ENCODE data around the gene PSME2. TPM values are rescaled to one million over a fixed set of nuclear protein-coding genes. Genes with fewer than 3 reads are reported as not detected.

Gene PSME2
- total and polyA plus RNA-seq, 2 of the 13 experiments (the other 11 are each of a cell fraction or from before 2014, with no cell fraction given) = 332 to 716 TPM

DNA sequence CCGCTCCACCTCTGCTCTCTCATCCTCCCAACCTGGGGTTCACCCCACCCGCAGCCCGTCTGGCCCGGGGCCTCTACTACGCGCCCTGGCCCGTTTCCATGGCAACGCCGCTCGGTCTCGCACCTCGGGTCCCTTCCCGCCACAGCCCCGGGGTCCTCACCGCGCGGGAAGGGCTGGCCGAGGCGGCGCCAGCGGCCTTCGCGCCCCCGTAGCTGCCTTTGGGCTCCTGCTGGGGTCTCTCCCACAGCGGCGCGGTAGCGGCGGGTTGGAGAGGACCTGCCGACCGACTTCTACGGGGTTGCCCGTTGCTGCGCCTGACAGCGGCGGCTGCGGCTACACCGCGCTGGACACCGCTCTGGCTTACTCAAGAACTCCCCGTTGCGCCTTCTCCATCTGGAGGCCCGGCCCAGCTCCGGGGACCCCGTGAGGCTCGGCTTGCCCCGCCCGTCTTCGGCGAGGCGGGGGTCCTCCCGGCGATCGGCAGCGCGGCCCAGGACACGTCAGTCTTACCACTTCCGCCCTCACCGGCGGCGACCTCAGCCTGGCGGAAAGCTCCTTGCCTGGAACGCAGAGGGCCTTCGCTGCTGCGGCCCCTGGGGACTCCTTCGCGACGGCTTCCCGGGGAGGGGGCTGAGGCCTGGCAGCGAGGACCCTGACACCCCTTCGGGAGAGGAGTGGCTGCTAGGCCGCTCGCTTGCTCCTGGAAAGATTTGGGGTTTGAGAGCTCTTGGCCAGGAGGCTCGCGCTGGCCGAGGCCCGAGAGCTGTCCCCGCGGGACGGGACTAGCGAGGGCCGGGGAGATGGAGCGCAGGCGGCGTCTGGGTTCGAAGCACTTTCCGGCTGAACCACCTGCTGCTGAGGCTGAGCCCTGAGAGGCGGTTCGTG lies 49.0 kb upstream of the PSME2 start, which contains the start of gene TM9SF1 (continued):
- TF ChIP-seq, protein P1, sequence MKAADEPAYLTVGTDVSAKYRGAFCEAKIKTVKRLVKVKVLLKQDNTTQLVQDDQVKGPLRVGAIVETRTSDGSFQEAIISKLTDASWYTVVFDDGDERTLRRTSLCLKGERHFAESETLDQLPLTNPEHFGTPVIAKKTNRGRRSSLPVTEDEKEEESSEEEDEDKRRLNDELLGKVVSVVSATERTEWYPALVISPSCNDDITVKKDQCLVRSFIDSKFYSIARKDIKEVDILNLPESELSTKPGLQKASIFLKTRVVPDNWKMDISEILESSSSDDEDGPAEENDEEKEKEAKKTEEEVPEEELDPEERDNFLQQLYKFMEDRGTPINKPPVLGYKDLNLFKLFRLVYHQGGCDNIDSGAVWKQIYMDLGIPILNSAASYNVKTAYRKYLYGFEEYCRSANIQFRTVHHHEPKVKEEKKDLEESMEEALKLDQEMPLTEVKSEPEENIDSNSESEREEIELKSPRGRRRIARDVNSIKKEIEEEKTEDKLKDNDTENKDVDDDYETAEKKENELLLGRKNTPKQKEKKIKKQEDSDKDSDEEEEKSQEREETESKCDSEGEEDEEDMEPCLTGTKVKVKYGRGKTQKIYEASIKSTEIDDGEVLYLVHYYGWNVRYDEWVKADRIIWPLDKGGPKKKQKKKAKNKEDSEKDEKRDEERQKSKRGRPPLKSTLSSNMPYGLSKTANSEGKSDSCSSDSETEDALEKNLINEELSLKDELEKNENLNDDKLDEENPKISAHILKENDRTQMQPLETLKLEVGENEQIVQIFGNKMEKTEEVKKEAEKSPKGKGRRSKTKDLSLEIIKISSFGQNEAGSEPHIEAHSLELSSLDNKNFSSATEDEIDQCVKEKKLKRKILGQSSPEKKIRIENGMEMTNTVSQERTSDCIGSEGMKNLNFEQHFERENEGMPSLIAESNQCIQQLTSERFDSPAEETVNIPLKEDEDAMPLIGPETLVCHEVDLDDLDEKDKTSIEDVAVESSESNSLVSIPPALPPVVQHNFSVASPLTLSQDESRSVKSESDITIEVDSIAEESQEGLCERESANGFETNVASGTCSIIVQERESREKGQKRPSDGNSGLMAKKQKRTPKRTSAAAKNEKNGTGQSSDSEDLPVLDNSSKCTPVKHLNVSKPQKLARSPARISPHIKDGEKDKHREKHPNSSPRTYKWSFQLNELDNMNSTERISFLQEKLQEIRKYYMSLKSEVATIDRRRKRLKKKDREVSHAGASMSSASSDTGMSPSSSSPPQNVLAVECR (CRISPR knock-in tag; IDR thresholded peaks at IDR 0.05; ENCODE audit: borderline replicate concordance) = peak; percentile 100
- TF ChIP-seq ZBTB42 (CRISPR knock-in tag; IDR thresholded peaks at IDR 0.05) = peak; percentile 97
- peak; percentile 97 for TF ChIP-seq ZBTB20 (CRISPR knock-in tag; IDR thresholded peaks at IDR 0.05; ENCODE audit: borderline replicate concordance, low read depth)
- peak; percentile 99 for TF ChIP-seq ZNF792 (CRISPR knock-in tag; IDR thresholded peaks at IDR 0.05)
- TF ChIP-seq FOXK2 (IDR thresholded peaks at IDR 0.05) = no peak
- TF ChIP-seq, protein P2, sequence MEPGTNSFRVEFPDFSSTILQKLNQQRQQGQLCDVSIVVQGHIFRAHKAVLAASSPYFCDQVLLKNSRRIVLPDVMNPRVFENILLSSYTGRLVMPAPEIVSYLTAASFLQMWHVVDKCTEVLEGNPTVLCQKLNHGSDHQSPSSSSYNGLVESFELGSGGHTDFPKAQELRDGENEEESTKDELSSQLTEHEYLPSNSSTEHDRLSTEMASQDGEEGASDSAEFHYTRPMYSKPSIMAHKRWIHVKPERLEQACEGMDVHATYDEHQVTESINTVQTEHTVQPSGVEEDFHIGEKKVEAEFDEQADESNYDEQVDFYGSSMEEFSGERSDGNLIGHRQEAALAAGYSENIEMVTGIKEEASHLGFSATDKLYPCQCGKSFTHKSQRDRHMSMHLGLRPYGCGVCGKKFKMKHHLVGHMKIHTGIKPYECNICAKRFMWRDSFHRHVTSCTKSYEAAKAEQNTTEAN (CRISPR knock-in tag; conservative IDR thresholded peaks at IDR 0.05) = peak; percentile 81
- TF ChIP-seq ZNF329 (CRISPR knock-in tag; IDR thresholded peaks at IDR 0.05; ENCODE audit: low read depth) = peak; percentile 92
- TF ChIP-seq, protein P3, sequence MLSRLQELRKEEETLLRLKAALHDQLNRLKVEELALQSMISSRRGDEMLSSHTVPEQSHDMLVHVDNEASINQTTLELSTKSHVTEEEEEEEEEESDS (CRISPR knock-in tag; IDR thresholded peaks at IDR 0.05; ENCODE audit: borderline replicate concordance) = peak; percentile 92; the same call in 1 of the 2 replicates
- peak; percentile 90 for TF ChIP-seq REXO4 (CRISPR knock-in tag; IDR thresholded peaks at IDR 0.05; ENCODE audit: borderline replicate concordance)
- TF ChIP-seq SP140L (CRISPR knock-in tag; IDR thresholded peaks at IDR 0.05; ENCODE audit: borderline replicate concordance) = peak; percentile 89; the same call in 1 of the 2 replicates
- TF ChIP-seq ZNF17 (CRISPR knock-in tag; IDR thresholded peaks at IDR 0.05) = no peak
- TF ChIP-seq ZNF7 (CRISPR knock-in tag; IDR thresholded peaks at IDR 0.05) = 0 out of 2 replicates have a peak, but pooled peaks have one; percentile 41
- TF ChIP-seq FIP1L1 (IDR thresholded peaks at IDR 0.05; ENCODE audit: borderline replicate concordance, insufficient read depth, low read depth, low read length) = no peak; the same call in 1 of the 2 replicates
- TF ChIP-seq, protein P4, sequence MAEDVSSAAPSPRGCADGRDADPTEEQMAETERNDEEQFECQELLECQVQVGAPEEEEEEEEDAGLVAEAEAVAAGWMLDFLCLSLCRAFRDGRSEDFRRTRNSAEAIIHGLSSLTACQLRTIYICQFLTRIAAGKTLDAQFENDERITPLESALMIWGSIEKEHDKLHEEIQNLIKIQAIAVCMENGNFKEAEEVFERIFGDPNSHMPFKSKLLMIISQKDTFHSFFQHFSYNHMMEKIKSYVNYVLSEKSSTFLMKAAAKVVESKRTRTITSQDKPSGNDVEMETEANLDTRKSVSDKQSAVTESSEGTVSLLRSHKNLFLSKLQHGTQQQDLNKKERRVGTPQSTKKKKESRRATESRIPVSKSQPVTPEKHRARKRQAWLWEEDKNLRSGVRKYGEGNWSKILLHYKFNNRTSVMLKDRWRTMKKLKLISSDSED (CRISPR knock-in tag; IDR thresholded peaks at IDR 0.05) = peak; percentile 85; the same call in 1 of the 2 replicates
- TF ChIP-seq, protein P5, sequence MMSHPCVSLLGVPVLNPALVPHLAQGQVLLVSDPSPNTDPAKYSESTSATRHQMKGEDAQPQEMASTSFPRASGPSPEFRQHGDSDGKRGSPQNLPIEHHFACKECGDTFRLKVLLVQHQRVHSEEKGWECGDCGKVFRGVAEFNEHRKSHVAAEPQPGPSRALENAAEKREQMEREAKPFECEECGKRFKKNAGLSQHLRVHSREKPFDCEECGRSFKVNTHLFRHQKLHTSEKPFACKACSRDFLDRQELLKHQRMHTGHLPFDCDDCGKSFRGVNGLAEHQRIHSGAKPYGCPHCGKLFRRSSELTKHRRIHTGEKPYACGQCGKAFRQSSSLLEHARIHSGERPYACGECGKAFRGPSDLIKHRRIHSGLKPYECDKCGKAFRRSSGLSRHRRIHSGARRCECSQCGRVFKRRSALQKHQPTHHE (CRISPR knock-in tag; IDR thresholded peaks at IDR 0.05; ENCODE audit: borderline replicate concordance) = peak; percentile 100
- peak; percentile 92 for TF ChIP-seq ZNF766 (CRISPR knock-in tag; IDR thresholded peaks at IDR 0.05; ENCODE audit: borderline replicate concordance)
- TF ChIP-seq ZMAT3 (CRISPR knock-in tag; conservative IDR thresholded peaks at IDR 0.05) = peak; percentile 100
- TF ChIP-seq ZNF121 (CRISPR knock-in tag; IDR thresholded peaks at IDR 0.05) = no peak
- TF ChIP-seq, protein P6, sequence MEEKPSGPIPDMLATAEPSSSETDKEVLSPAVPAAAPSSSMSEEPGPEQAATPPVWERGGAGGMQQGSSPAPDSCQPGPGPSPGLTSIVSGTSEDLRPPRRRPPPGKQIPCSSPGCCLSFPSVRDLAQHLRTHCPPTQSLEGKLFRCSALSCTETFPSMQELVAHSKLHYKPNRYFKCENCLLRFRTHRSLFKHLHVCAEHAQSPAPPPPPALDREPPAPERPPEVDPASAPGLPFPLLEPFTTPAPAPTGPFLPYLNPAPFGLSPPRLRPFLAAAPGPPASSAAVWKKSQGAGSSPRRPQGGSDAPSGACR (CRISPR knock-in tag; IDR thresholded peaks at IDR 0.05) = peak; percentile 95
- peak; percentile 99 for TF ChIP-seq SMAD3 (CRISPR knock-in tag; IDR thresholded peaks at IDR 0.05)
